SU-DHL-6 (cell line): ENCODE measurements around the gene CD300A.

Experiments
- EZH2phosphoT487 ChIP-seq: fragments of 200-600 bp; sonication (generic), shearing (Covaris generic); conservative IDR thresholded peaks from 2 replicates; pipeline ENCODE4 v1.6.1; 2018; ENCODE audit warnings: mild to moderate bottlenecking, antibody characterized with exemption, low read length, moderate library complexity, mixed read lengths
- TF ChIP-seq, protein P1 (sequence below): fragments of 200-600 bp; sonication (generic); IDR thresholded peaks from one replicate; pipeline ENCODE4 v1.5.1; 2017; ENCODE audit warnings: antibody characterized with exemption, mild to moderate bottlenecking, low read length, moderate library complexity; ENCODE audit not compliant: insufficient read depth, poor library complexity, severe bottlenecking

GRCh38 chr17:74457820-74458166 is 8.6 kb upstream of the CD300A start:
- TF ChIP-seq, protein P1, sequence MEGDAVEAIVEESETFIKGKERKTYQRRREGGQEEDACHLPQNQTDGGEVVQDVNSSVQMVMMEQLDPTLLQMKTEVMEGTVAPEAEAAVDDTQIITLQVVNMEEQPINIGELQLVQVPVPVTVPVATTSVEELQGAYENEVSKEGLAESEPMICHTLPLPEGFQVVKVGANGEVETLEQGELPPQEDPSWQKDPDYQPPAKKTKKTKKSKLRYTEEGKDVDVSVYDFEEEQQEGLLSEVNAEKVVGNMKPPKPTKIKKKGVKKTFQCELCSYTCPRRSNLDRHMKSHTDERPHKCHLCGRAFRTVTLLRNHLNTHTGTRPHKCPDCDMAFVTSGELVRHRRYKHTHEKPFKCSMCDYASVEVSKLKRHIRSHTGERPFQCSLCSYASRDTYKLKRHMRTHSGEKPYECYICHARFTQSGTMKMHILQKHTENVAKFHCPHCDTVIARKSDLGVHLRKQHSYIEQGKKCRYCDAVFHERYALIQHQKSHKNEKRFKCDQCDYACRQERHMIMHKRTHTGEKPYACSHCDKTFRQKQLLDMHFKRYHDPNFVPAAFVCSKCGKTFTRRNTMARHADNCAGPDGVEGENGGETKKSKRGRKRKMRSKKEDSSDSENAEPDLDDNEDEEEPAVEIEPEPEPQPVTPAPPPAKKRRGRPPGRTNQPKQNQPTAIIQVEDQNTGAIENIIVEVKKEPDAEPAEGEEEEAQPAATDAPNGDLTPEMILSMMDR, result peak; percentile 19
- TF ChIP-seq EZH2phosphoT487, result no peak
